Thyroid gland (tissue), 4 donors: ENCODE data around the gene CNTROB.

Experiments used
- CTCF ChIP-seq, 6 experiments: fragments of 200-600 bp in 3 of 6; fragments of 450-650 bp in 3 of 6; sonication (generic) in 3 of 6; IDR thresholded peaks; one replicate each; pipeline ENCODE4 v1.5.1; 2016 to 2019; ENCODE audit warnings: antibody characterized with exemption in 6 of 6, mild to moderate bottlenecking in 2 of 6, inconsistent platforms in 1 of 6, moderate library complexity in 1 of 6
- POLR2A ChIP-seq, 2 donors: fragments of 450-650 bp; IDR thresholded peaks; one replicate each; pipeline ENCODE4 v1.6.1; 2017; ENCODE audit warnings: antibody characterized with exemption in 2 of 2, mild to moderate bottlenecking in 2 of 2, moderate library complexity in 1 of 2

GRCh38 chr17:7911116-7911515 lies 20.9 kb upstream of the CNTROB start:
- TF ChIP-seq POLR2A (IDR thresholded peaks at IDR 0.05) (no peak), CTCF (IDR thresholded peaks at IDR 0.05) (no peak)
